NCI-H2227 (cell line): ENCODE results near the gene MAST1.
"Not testable (repeated sequence)": the region's sequence is repeated elsewhere in the genome, so short reads cannot be mapped to it uniquely, and the experiment has no call there.

Experiments
- DNase-seq: peaks from one replicate; lab custom pipeline; 2025; ENCODE audit not compliant: unreplicated experiment; lab: John Stamatoyannopoulos, UW

The MAST1 gene

DNA sequence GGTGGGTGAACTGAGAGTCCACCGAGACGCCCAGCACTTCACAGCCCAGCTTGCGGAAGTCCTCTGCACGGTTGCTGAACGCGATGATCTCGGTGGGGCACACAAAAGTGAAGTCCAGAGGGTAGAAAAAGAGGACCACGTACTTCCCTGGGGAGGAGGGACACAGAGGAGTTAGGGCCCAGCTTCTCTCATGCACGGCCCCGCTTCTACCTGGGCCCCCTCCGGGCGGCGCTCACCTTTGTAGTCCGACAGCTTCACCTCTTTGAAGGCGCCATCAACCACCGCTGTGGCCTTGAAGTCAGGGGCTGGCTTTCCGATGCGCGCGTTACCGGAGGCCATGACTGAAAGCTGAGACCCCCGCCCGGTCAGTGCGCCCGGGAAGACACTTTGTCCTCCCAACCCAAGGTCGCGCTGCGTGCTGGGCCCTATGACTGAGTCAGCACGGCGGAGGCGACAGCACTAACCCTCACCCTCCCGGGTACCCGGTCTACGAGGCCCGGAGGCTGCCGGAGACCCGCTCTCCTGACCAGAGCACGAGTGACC, 37.3 kb upstream of the MAST1 start:
- DNase-seq = no peak

DNA sequence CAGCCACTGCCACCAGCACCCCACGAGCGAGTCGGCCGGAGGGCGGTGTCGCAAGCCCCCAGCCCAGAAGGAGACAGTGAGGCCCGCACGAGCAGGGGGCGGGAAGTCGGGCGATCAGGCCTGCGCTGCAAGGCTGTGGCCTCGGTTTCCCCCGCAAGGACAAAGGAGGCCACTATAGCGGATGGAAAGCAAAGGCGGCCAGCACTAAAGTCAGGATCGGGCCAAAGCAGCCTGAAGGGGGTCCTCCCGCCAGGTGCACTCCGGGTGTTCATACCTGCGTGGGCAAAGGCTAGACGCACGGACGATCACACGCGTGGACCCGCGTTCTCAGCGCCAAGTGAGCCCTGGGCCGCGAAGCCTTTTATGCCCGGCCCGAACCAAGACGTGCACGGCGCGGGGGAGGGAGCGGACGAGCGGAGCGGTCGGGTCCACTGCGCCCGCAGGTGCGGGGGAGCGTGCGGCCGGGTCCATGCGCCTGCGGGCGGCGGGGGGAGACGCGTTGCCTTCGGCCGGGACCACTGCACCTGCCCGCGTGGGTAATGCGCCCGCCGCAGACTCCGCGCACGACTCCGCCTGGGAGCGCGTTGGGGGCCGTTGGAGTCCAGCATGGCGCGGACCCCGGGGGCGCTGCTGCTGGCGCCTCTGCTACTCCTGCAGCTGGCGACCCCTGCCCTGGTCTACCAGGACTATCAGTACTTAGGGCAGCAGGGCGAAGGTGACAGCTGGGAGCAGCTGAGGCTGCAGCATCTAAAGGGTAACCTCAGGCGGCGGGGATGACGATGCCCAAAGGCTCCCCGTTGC, 36.6 kb upstream of the MAST1 start, which contains the start of the genes PRDX2 and THSD8:
TSS of gene PRDX2 (minus strand) at position 335 of the 801 bp plus-strand sequence. CDS start 539 bp downstream, outside the sequence.
TSS of gene THSD8 (plus strand) at position 604 of the 801 bp plus-strand sequence. CDS start at position 607, 3 bp downstream.
- peak; percentile 89 for DNase-seq

DNA sequence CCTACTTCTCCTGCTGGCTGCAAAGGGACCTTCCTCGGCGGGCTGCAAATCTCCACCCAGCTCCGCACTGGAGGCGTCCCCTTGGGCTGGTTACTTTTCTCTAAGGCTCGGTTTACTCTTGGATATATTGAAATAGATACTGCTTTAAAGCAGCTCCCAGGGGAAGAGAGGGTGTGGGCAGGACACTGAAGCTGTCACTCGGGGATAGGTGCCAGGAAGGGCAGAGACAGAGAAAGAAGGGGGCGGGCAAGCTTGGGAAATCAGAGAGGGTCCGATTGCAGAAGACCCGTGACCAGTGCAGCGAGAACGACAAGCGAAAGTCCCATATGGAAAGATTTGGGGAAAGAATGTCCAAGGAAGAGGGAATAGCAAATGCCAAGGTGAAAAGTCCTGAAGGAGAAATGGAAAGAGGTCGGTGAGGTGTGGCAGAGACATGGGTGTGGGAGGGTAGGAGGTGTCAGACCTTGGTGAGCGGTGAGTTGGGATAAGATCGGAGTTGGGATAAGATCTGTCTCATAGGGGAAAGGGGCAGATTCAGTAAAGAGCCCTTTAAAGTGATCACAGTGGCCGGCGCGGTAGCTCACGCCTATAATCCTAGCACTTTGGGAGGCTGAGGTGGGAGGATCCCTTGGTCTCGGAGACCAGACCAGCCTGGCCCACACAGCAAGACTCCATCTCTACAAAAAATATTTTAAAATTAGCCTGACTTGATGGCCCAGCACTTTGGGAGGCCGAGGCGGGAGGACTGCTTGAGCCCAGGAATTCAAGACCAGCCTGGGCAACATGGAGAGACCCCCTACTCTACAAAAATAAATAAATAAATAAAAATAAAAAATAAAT, 35.8 kb upstream of the MAST1 start:
- no peak for DNase-seq

DNA sequence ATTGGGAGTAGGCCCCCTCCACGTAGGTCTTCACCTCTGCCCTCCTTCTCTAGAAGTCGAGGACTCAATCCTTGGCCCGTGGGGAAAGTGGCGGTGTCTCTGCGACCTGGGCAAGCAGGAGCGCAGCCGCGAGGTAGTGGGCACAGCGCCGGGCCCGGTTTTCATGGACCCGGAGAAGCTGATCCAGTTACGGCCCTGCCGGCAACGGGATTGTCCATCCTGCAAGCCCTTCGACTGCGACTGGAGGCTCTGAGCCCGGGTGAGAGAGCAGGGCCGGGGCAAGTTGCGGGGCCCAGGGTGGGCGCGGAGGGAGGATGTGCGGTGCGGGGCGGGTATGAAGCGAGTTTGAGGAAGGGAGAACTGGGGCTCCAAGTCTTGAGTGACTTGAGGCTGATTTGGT, 34.3 kb upstream of the MAST1 start:
- no peak for DNase-seq

DNA sequence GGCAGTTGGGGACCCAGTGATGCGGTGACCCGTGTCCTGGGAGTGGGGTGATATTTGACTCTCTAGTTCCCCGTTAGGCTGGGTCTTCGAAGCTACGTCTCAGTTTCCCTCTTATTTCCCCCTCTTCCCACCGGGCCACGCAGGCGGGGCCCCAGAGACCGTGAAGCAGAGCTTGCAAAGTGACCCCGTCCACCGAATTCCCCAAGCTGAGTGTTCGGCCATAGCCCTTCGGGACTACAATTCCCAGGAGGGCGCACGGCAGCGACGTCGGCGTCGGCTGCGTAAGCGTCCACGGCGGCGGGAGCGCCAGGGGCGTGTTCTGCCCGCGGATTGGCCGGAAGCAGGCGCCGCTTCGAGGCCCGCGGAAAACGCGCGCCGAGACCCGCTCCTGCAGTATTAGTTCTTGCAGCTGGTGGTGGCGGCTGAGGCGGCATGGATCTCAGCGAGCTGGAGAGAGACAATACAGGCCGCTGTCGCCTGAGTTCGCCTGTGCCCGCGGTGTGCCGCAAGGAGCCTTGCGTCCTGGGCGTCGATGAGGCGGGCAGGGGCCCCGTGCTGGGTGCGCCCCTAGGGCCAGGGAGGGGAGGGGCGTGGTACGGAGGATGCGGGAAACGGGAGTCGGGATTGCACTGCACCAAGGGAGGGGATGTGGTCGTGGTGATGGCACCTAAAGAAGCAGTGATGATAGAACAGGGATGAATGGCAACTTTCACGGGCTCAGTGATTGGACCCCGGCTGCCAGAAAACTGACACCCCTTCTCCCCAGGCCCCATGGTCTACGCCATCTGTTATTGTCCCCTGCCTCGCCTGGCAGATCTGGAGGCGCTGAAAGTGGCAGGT, 31.9 kb upstream of the MAST1 start, which contains the start of gene RNASEH2A:
TSS of gene RNASEH2A (plus strand) at position 343 of the 840 bp plus-strand sequence. CDS start at position 433, 90 bp downstream.
- DNase-seq = peak; percentile 92

DNA sequence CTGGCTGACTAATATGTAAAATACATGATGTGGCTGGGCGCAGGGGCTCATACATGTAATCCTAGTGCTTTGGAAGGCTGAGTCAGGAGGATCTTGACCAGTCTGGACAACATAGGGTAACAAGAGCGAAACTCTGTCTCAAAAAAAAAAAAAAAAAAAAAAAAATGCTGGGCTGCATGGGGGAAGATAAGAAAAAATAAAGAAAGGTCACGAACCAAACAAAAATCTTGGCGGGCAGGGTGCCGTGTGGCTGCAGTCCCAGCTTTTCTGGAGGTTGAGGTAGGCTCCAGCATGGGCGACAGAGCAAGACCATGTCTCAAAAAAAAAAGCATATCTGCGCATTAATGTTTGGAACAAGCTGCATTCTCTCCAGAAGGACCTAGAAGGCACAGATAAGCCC, 23.2 kb upstream of the MAST1 start:
- DNase-seq = no peak

DNA sequence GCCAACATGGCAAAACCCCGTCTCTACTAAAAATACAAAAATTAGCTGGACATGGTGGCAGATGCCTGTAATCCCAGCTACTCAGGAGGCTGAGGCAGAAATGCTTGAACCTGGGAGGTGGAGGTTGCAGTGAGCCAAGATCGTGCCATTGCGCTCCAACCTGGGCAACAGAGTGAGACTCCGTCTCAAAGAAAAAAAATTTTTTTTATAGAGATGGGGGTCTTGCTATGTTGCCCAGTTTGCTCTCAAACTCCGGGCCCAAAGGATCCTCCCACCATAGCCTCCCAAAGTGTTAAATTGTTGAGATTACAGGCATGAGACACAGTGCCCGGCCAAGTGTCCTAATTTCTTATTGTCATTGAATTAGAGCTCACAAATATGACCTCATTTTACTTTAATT, 21.1 kb upstream of the MAST1 start:
- DNase-seq = not testable (repeated sequence)

DNA sequence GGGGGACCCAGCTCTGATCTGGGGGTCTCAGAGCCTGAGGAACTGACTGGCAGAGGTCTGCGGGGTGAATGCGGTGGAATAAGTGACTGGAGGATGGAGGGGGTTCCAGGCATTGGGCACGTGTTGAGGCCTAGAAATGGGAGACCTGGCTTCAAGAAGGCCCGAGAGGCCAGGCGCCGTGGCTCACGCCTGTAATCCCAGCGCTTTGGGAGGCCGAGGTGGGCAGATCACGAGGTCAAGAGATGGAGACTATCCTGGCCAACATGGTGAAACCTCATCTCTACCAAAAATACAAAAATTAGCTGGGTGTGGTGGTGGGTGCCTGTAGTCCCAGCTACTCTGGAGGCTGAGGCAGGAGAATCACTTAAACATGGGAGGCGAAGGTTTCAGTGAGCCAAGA, 20.5 kb upstream of the MAST1 start:
- not testable (repeated sequence) for DNase-seq

DNA sequence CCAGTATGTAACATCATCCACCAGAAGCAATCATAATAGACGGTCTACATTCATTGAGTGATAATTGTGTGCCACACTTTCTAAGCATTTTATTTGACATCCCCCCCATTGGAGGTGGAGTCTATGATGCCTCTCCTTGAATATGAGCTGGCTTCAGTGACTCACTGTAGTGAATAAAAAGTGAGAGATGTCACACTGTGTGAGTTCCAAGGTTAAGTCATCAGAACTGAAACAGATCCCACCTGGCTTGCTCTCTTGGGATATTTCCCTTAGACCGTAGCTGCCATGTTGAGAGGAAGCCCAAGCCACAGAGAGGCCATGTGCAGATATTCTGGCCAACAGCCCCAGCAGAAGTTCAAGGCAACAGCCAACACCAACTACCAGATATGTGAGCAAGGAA, 16.6 kb upstream of the MAST1 start:
- no peak for DNase-seq

DNA sequence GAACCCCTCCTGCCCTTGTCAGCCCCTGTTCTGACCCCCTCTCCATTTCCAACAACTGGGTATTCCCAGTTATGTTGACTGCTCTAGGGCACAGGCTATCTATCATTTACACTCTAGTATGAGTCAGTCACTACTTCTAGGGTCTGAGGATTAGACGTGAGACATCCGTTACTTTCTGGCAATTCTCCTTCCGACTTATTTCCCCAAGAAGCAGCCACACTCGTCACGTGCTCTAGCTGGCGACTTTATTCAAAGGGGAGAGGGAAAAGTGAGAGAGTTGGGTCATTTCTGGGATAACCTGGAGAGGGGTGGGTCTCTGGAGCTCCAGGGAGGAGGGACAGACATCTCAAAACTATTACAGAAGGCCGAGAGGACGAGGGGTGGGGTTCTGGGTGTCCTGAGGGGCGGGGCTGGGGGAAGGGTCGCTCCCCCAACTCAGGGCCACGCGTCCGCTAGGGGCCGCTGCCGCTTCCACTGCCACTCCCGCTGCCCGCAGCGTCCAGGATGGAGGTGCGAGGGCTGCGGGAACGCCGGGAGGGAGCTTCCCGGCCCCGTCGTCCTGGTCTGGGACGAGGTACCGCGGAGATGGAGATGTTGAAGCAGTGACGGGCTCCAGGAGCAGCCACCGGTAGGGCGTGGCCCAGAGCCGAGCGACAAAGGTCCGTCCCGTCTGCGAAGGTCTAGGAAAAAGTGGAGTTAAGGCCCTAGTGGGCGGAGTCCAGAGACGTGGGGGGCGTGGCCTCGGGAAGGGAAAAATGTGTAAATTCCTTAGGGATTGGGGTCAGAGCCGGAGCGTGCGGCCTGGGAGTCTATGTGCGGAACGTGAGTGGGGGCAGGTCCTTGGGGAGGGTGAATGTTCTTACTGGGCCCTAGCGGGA, 12.8 kb upstream of the MAST1 start:
- DNase-seq = no peak

DNA sequence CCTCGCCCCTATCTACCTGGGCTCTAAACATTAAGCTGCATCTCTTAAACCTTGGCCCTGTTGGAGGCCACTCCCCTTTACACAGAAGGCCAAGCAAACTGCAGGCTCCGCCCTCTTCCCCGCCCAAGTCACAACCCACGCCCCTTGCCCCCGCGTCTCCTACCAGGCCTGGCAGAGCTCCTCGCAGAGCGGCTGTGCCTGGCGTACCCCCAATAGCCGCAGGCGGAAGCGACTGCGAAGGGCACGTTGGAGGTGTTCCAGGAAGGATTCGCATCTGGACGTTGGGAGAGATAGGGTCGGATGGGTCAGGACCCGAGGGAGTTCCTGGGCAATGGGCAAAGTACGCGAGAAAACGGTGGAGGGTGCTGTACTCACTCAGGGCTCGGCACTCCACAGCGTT, 9.8 kb upstream of the MAST1 start:
- peak; percentile 24 for DNase-seq

DNA sequence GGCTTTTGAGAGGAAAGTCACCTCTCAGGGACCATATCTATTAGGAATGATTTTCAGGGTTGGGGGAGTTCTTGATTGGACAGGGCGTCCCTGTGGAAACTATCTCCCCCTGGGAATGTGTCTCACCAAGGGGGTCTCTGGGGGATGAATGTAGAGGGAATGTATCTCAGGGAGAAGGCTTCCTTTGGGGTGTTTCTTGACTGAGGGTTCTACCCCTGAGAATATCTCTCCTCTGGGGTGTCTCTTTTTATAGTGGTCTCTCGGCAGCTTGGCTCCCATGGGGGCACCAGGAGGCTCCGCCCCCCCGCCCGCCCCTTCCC, 4.9 kb upstream of the MAST1 start:
- no peak for DNase-seq

DNA sequence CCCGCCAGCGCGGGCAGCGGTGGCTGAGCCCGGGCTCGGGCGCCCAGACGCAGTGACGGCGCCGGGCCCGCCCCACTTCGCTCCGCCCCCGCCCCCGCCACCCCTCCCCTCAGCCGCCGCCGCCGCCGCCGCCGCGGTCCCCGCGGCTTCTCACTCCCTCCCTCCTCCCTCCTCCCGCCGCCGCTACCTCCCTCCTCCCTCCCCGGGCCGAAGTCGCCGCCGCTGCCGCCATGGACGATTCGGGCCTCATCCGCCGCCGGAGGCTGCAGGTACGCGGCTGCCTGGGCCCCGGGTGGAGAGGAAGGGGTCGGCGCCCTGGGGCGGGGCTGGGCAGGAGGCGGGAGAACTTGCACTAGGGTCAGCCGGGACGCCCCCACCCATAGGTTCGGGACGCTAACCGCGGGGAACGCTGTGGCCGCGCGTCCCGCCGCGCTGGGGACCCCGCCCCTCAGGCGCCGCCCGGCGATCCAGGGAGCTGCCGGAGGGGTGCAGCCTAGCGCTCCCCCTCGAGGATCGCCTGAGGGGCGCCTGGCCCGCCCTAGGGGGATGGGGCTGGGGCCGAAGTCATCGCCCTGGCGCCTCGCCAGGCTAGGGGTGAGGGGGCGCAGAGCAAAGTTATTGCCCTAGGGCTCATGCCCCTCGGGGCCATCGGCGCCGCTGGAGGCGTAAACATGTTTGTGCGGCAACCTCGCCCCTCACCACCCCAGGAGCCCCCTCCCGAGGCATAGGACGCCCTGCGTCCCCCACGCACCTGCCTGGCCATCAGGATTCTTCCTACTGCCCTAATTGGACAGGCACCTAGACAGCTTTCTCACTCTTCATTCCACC, 4.4 kb upstream of the MAST1 start:
- DNase-seq = peak; percentile 80

DNA sequence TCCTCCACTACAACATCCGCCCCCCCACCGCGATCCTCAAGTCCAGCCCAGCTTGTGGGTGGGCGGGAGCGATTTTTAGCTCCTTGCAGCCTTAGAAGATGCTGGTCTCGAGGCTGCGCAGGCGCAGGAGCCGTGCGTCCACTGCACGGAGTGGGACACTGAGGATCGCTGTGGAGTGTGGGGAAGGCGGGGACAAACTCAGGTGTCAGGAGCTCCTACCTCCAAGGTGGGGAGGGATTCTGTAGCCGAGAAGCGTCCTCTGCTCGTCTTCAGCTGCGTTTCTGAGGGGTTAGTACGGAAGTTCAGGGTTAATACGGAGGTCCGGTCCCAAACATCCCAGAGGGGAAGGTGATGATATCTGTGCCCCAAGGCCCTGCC, 3.8 kb upstream of the MAST1 start, which contains the start of gene RTBDN:
TSS of gene RTBDN (minus strand) at position 14 of the 378 bp plus-strand sequence. CDS start 4,600 bp downstream, outside the sequence.
- DNase-seq = peak; percentile 68

DNA sequence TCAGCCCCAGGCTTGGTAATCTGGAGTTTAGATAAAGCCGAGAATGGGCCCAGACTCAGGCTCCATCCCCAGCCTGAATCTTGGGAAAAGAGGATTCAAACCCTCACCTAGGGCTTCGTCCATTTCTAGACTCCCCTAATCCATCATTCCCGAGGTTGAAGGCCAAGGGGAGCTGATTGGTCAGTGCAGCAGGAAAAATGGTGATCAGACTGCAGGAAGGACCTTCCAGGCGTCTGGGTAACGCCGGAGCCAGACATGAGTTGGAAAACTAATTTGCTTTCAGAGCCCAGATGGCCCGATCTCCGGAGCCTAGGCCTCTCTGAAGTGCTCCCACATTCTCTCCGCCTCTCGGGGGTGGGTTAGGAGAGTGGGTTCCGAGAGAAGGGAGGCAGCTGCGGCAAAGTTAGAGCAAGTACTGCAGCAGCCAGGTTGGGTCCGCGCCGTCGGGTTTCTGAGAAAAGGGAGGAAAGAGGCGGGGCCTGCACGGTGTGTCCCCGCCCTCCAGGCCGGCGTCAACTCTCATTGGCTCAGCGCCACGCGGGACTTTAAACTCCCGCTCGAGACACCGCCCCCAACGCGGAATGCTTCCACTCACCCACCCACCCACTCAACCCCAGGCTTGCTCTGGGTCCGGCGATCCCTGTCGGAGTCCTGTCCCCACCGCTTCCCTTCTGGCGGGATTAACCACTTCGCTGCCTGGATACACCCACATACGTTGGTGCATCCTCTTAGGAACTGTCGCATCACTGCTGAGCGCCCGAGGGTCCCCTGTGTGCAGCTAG, 3.1 kb upstream of the MAST1 start:
- peak; percentile 77 for DNase-seq

DNA sequence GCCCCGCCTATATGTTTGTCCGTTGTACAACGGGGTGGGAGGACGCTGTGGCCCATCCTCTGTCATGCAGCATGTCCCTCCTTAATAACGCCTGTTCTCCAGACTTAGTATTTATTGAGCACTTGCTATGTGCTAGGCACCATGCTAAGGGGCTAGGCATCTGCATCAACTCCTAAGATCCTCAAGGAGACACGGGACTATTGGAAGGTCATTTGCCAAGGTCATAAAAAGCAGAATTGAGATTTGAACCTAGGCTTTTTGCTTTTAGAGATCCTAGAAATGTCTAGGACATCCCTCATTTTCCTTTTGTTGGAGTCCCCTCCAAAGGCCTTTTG, 1.8 kb upstream of the MAST1 start:
- DNase-seq = no peak

DNA sequence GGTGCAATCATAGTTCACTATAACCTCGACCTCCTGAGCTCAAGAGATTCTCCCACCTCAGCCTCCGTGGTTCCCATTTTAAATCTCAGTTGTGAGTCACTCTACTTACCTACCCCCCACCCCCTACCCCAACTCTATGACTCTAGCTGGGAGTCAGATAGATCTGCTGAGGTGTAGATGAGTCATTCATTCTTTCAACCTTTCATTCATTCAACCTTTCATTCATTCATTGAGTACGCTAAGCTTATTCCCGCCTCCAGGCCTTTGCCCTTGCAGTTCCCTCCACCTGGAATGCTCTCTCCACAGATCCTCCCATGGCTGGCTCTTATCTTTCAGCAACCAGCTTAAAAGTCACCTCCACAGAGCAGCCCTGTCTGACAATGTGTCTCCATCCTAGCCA, 1.1 kb upstream of the MAST1 start:
- no peak for DNase-seq
